ENCODE data around the gene SIVA1. TPM values are rescaled to one million over a fixed set of nuclear protein-coding genes. Genes with fewer than 3 reads are reported as not detected.
"Not testable (repeated sequence)": the region's sequence is repeated elsewhere in the genome, so short reads cannot be mapped to it uniquely, and the experiment has no call there.

Gene SIVA1
- total RNA-seq, 1 donor from 2014 or later, result 52.3 TPM

DNA sequence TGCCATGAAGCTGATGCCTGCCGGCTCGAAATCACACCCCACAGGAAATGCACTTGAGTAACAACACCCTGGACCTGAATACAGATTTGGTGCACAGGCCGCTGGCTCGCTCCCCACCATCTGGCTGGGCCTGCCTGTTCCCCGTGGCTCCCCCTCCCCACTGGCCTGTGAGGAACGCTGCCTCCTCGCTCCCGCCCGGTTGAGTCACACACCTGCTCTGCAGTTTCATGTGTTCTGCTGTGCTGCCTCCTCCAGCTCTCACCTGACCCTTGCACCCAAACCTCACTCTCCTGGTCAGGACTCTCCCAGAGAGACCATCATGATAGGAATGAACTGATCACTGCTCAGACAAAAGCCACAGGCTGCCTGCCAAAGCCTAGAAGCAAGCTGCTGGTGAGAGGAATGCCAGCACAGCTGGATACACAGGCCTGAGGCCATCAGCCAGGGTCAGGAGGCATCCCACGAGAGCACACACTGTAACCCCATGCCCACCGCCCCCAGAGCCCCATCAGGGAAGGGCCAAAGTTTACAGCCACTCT, 3.8 kb upstream of the SIVA1 start:
- Mint-ChIP-seq H3K27ac (ENCODE audit: unreplicated experiment) (peak overlapping the region; percentile 92), H3K4me1 (ENCODE audit: unreplicated experiment) (peaks cover 53% of the 10 kb centered on the region), H3K27me3 (ENCODE audit: unreplicated experiment) (no peaks in the 10 kb centered on the region), H3K36me3 (ENCODE audit: unreplicated experiment) (no peaks in the 10 kb centered on the region), H3K9me3 (ENCODE audit: unreplicated experiment) (no peaks in the 10 kb centered on the region), H3K4me3 (ENCODE audit: unreplicated experiment) (peak overlapping the region; percentile 60)
- TF ChIP-seq, protein P1, sequence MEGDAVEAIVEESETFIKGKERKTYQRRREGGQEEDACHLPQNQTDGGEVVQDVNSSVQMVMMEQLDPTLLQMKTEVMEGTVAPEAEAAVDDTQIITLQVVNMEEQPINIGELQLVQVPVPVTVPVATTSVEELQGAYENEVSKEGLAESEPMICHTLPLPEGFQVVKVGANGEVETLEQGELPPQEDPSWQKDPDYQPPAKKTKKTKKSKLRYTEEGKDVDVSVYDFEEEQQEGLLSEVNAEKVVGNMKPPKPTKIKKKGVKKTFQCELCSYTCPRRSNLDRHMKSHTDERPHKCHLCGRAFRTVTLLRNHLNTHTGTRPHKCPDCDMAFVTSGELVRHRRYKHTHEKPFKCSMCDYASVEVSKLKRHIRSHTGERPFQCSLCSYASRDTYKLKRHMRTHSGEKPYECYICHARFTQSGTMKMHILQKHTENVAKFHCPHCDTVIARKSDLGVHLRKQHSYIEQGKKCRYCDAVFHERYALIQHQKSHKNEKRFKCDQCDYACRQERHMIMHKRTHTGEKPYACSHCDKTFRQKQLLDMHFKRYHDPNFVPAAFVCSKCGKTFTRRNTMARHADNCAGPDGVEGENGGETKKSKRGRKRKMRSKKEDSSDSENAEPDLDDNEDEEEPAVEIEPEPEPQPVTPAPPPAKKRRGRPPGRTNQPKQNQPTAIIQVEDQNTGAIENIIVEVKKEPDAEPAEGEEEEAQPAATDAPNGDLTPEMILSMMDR (IDR thresholded peaks at IDR 0.05), result no peak
- no peak for DNase-seq (ENCODE audit: extremely low spot score, unreplicated experiment)

DNA sequence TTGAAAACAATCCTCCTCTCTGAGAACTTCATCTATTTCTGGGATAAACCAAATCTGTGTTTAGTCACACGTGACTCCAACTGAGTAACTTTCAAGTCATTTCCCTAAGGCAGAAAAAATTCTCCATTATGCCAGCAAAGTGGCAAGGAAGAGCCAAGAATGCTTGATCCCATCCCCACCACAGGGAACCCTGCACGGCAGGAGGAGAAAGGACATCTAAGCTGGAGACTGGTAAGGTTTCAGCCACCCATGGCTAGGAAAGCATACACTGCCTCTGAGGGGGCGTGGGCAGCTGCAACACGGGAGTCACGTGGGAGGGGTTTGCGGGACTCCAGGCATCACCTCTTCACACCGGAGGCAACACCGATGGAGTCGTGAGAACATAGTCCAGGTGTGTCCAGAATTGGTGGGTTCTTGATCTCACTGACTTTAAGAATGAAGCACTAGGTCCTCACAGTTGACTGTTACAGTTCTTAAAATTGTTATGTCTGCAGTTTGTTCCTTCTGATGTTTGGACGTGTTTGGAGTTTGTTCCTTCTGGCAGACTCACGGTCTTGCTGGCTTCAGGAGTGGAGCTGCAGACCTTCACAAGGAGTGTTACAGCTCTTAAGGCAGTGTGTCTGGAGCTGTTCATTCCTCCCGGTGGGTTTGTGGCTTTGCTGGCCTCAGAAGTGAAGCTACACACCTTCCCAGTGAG, 2.7 kb upstream of the SIVA1 start:
- Mint-ChIP-seq H3K4me3 (ENCODE audit: unreplicated experiment) (peak overlapping the region; percentile 12), H3K9me3 (ENCODE audit: unreplicated experiment) (no peaks in the 10 kb centered on the region), H3K27me3 (ENCODE audit: unreplicated experiment) (no peaks in the 10 kb centered on the region), H3K27ac (ENCODE audit: unreplicated experiment) (peak overlapping the region; percentile 92), H3K4me1 (ENCODE audit: unreplicated experiment) (peaks cover 59% of the 10 kb centered on the region), H3K36me3 (ENCODE audit: unreplicated experiment) (no peaks in the 10 kb centered on the region)
- TF ChIP-seq, protein P1 (IDR thresholded peaks at IDR 0.05), result no peak
- DNase-seq (ENCODE audit: extremely low spot score, unreplicated experiment), result no peak

DNA sequence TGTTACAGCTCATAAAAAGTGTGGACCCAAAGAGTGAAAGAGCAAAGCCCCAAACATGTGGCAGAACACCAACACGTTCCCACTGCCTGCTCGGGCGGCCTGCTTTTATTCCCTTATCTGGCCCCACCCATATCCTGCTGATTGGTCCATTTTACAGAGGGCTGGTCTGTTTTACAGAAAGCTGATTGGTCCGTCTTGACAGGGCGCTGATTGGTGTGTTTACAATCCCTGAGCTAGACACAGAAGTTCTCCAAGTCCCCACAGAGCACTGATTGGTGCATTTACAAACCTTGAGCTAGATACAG, 2.2 kb upstream of the SIVA1 start:
- H3K9me3 Mint-ChIP-seq (ENCODE audit: unreplicated experiment); H3K4me3 Mint-ChIP-seq (ENCODE audit: unreplicated experiment); DNase-seq (ENCODE audit: extremely low spot score, unreplicated experiment); H3K36me3 Mint-ChIP-seq (ENCODE audit: unreplicated experiment); H3K27me3 Mint-ChIP-seq (ENCODE audit: unreplicated experiment): not testable (repeated sequence)
- H3K4me1 Mint-ChIP-seq (ENCODE audit: unreplicated experiment), result peaks cover 59% of the 10 kb centered on the region
- peak overlapping the region; percentile 92 for H3K27ac Mint-ChIP-seq (ENCODE audit: unreplicated experiment)

DNA sequence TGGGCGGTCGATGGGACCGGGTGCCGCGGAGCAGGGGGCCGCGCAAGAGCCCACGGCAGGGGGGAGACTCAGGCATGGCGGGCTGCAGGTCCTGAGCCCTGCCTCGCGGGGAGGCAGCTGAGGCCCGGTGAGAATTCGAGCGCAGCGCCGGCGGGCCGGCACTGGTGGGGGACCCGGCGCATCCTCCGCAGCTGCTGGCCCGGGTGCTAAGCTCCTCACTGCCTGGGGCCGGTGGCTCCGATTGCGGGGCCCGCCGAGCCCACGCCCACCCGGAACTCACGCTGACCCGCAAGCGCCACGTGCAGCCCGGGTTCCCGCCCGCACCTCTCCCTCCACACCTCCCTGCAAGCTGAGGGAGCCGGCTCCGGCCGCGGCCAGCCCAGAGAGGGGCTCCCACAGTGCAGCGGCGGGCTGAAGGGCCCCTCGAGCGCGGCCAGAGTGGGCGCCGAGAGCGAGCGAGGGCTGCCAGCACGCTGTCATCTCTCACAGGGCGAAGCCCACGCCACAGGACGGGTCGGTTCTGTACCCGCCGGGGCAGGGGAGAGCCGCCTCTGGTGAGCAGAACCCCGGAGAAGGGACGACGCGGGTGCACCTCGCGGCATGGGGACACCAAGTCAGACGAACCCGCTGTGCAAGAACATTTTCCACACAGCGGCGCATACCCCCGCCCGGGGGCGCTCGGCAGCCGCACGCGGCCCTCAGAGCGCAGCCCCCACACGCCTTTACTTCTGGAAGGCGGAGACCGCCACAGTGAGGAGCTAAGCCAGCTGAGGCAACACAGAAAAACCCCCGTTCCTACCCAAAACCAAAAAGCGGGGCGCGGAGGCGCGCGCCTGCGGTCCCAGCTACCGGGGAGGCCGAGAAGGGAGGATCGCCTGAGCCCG, 1.2 kb upstream of the SIVA1 start:
- H3K36me3 Mint-ChIP-seq (ENCODE audit: unreplicated experiment), result peaks cover 4% of the 10 kb centered on the region
- no peaks in the 10 kb centered on the region for H3K9me3 Mint-ChIP-seq (ENCODE audit: unreplicated experiment)
- H3K27ac Mint-ChIP-seq (ENCODE audit: unreplicated experiment), result no peak overlapping the region
- no peaks in the 10 kb centered on the region for H3K27me3 Mint-ChIP-seq (ENCODE audit: unreplicated experiment)
- H3K4me1 Mint-ChIP-seq (ENCODE audit: unreplicated experiment), result peaks cover 56% of the 10 kb centered on the region
- TF ChIP-seq, protein P1 (IDR thresholded peaks at IDR 0.05), result no peak
- peak overlapping the region; percentile 90 for H3K4me3 Mint-ChIP-seq (ENCODE audit: unreplicated experiment)
- DNase-seq (ENCODE audit: extremely low spot score, unreplicated experiment), result no peak

DNA sequence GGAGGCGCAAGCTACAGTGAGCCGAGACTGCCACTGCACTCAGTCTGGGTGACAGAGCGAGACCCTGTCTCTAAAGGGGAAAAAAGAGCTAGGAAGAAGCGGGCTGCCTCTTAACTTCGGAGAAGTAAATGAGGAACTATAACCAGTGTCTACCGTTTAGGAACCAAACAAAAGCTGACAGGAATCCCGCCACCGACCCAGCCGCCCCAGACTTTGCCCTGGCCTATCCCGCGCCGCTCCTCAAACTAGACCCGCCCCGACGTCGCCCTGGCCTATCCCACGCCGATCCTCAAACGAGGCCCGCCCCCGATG, 568 bp upstream of the SIVA1 start:
- Mint-ChIP-seq H3K9me3 (ENCODE audit: unreplicated experiment) (no peaks in the 10 kb centered on the region), H3K36me3 (ENCODE audit: unreplicated experiment) (peaks cover 4% of the 10 kb centered on the region), H3K27ac (ENCODE audit: unreplicated experiment) (peak overlapping the region; percentile 97), H3K4me1 (ENCODE audit: unreplicated experiment) (peaks cover 52% of the 10 kb centered on the region), H3K27me3 (ENCODE audit: unreplicated experiment) (no peaks in the 10 kb centered on the region), H3K4me3 (ENCODE audit: unreplicated experiment) (peak overlapping the region; percentile 90)
- TF ChIP-seq, protein P1 (IDR thresholded peaks at IDR 0.05), result no peak
- no peak for DNase-seq (ENCODE audit: extremely low spot score, unreplicated experiment)

Data from osteocyte (in vitro differentiated cells).